Natural killer cell (primary cell): Measurements from ENCODE around the gene MTG1. TPM values are rescaled to one million over a fixed set of nuclear protein-coding genes. Genes with fewer than 3 reads are reported as not detected.

Experiments
- ATAC-seq, 3 donors: fragments of 150-1000 bp in 2 of 3; fragments of 200-7000 bp in 1 of 3; cut with Tn5 transposase; 1 replicate in 1 of 3; 2 replicates in 2 of 3; pipeline ENCODE4 v1.10.0; 2021; ENCODE audit warnings: mild to moderate bottlenecking in 2 of 3, moderate library complexity in 2 of 3
- DNase-seq, 2 donors: peaks; one replicate each; pipeline versions ENCODE4 v3.0.0 to v3.0.0-alpha.2; 2013 to 2021; ENCODE audit warnings: mixed read lengths in 1 of 2
- H3K27ac ChIP-seq: one replicate; pipeline ENCODE4 v1.5.1; 2013; ENCODE audit warnings: mild to moderate bottlenecking, low read length
- H3K27me3 ChIP-seq: one replicate; pipeline ENCODE4 v1.6.1; 2013; ENCODE audit warnings: low read length; ENCODE audit not compliant: control insufficient read depth, insufficient read depth
- H3K36me3 ChIP-seq: one replicate; pipeline ENCODE4 v1.6.1; 2013; ENCODE audit warnings: low read length; ENCODE audit not compliant: control insufficient read depth, insufficient read depth
- H3K4me1 ChIP-seq: one replicate; pipeline ENCODE4 v1.6.1; 2013; ENCODE audit warnings: low read length; ENCODE audit not compliant: control insufficient read depth, insufficient read depth
- H3K4me3 ChIP-seq: one replicate; pipeline ENCODE4 v1.5.1; 2013; ENCODE audit warnings: low read length
- H3K9me3 ChIP-seq: one replicate; pipeline ENCODE4 v1.6.1; 2013; ENCODE audit warnings: low read length; ENCODE audit not compliant: control insufficient read depth, insufficient read depth
- H3K27ac Mint-ChIP-seq, 2 donors: one replicate each; pipeline ENCODE4 v1.8.0; 2022; ENCODE audit warnings: mild to moderate bottlenecking in 2 of 2, mixed read lengths in 2 of 2, moderate library complexity in 1 of 2
- H3K27me3 Mint-ChIP-seq, 2 donors: one replicate each; pipeline ENCODE4 v1.8.0; 2022; ENCODE audit warnings: low read depth in 2 of 2, mixed read lengths in 2 of 2
- H3K36me3 Mint-ChIP-seq: one replicate; pipeline ENCODE4 v1.8.0; 2022; ENCODE audit warnings: mixed read lengths
- H3K4me1 Mint-ChIP-seq, 2 donors: one replicate each; pipeline ENCODE4 v1.8.0; 2022; ENCODE audit warnings: mixed read lengths in 2 of 2
- H3K4me3 Mint-ChIP-seq: one replicate; pipeline ENCODE4 v1.8.0; 2022; ENCODE audit warnings: mild to moderate bottlenecking, moderate library complexity, mixed read lengths
- H3K9me3 Mint-ChIP-seq, 2 donors: one replicate each; pipeline ENCODE4 v1.8.0; 2022; ENCODE audit warnings: mixed read lengths in 2 of 2
- WGBS: methylation state at CpG from one replicate; pipeline ENCODE4 v1.1.7; 2013; ENCODE audit warnings: missing lambda C conversion rate; ENCODE audit not compliant: insufficient coverage; 5-methylcytosine and 5-hydroxymethylcytosine counted together
- intact Hi-C: fragments of 100-400 bp; cut with micrococcal nuclease; formaldehyde crosslinking; loops from one replicate; pipeline ENCODE4 v1.14.2; 2022
- total RNA-seq, 4 donors: library from RNA; stranded (reverse); fragments of 120-200 nt in 1 of 4; gene quantifications; one replicate each; pipeline versions ENCODE4 v1.2.3 to v1.2.4, GENCODE V29; 2013 to 2022
- TF ChIP-seq, protein P1 (sequence below): fragments of 200-600 bp; IDR thresholded peaks from one replicate; pipeline ENCODE4 v1.8.0; 2022; ENCODE audit warnings: antibody characterized with exemption

Gene MTG1
- total RNA-seq, 3 donors from 2014 or later (not counting 1 experiment from before 2014, with no cell fraction given) = 64.3 to 76.3 (median 67.1) TPM

DNA sequence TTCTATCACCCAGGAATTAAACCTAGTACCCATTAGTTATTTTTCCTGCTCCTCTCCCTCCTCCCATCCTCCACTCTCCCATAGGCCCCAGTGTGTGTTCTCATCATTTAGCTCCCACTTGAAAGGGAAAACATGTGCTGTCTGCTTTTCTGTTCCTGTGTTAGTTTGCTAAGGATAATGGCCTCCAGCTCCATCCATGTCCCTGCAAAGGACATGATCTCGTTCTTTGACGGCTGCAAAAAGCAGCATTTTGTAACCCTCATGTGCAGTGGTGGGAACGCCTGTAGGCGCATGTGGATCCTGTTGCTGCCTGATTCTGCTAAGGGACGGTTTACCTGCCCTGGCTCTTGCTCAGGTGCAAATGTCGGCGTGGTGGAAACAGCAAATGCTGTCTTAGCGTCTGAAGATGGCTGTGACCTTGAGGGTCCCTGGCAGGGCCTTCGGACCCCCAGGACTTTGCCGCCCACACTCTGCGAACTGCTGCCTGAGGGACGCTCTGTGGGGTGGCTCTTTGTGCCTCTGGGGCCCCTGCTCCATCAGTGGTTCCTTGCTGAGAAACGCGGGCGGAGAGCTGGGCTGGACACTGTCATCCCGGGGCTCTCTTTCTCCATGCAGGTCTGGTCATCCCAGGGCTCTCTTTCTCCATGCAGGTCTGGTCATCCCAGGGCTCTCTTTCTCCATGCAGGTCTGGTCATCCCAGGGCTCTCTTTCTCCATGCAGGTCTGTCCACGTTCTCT lies 5.6 kb upstream of the MTG1 start:
- Mint-ChIP-seq H3K36me3 (no peaks in the 10 kb centered on the region), H3K27ac (peak overlapping the region; percentile 91 to 92), H3K4me1 (peaks cover 31 to 34% of the 10 kb centered on the region in 2 donors), H3K4me3 (peak overlapping the region; percentile 87), H3K27me3 (no peaks in the 10 kb centered on the region), H3K9me3 (no peaks in the 10 kb centered on the region)
- ATAC-seq = no peak
- 75% methylated on average over 17 of the region's 17 CpGs for WGBS
- H3K27me3 ChIP-seq = no peaks in the 10 kb centered on the region
- peak overlapping the region; percentile 33 for H3K4me3 ChIP-seq
- TF ChIP-seq, protein P1, sequence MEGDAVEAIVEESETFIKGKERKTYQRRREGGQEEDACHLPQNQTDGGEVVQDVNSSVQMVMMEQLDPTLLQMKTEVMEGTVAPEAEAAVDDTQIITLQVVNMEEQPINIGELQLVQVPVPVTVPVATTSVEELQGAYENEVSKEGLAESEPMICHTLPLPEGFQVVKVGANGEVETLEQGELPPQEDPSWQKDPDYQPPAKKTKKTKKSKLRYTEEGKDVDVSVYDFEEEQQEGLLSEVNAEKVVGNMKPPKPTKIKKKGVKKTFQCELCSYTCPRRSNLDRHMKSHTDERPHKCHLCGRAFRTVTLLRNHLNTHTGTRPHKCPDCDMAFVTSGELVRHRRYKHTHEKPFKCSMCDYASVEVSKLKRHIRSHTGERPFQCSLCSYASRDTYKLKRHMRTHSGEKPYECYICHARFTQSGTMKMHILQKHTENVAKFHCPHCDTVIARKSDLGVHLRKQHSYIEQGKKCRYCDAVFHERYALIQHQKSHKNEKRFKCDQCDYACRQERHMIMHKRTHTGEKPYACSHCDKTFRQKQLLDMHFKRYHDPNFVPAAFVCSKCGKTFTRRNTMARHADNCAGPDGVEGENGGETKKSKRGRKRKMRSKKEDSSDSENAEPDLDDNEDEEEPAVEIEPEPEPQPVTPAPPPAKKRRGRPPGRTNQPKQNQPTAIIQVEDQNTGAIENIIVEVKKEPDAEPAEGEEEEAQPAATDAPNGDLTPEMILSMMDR = no peak
- H3K9me3 ChIP-seq = no peaks in the 10 kb centered on the region
- DNase-seq = no peak
- peaks cover 51% of the 10 kb centered on the region for H3K4me1 ChIP-seq
- intact Hi-C loops = loop anchor here (2.0 kb wide), 1 partner anchor 16 kb away; the partner anchor contains the start of gene ECHS1
- H3K27ac ChIP-seq = peak overlapping the region; percentile 68
- H3K36me3 ChIP-seq = peaks cover 4% of the 10 kb centered on the region

DNA sequence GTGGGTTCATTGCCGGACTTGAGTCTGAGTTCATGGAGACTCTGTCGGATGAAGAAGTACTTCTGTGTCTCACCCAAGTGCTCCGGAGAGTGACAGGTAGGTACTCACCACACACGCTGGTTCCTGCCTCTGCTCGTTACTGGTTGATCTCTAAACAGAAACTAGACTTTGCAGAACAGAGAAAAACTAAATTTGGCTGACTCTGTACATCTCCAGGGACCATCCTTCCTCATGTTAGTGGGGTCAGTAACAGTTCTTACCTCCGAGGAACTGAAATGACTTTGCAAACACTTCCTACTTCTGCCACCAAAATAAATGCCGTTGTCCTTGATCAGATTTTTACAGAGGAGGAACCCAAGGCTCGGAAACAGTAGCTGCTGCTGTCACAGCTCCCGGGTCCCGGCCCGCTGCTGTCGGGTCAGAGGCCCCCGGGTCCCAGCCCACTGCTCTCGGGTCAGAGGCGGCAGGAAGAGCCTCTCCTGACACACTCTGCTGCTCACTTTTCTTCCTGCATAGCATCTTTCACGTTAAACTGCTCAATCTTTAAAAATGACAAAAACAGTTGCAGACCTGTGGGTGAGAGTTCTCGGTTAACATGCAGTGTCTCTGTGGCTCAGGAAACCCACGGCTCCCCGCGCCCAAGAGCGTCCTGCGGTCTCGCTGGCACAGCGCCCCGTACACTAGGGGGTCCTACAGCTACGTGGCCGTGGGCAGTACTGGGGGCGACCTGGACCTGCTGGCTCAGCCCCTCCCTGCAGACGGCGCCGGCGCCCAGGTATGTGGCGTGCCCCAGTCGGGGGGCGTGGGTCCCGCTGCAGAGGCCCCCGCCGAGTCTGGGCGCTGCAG lies 4.8 kb upstream of the MTG1 start:
- no peaks in the 10 kb centered on the region for H3K36me3 Mint-ChIP-seq
- Histone ChIP-seq H3K4me1 (peaks cover 56% of the 10 kb centered on the region), H3K27me3 (no peaks in the 10 kb centered on the region), H3K36me3 (peaks cover 4% of the 10 kb centered on the region), H3K4me3 (peak overlapping the region; percentile 33), H3K27ac (peak overlapping the region; percentile 68), H3K9me3 (no peaks in the 10 kb centered on the region)
- TF ChIP-seq, protein P1 = no peak
- WGBS = 12% methylated on average over 39 of the region's 39 CpGs
- no peaks in the 10 kb centered on the region for H3K9me3 Mint-ChIP-seq
- peak; percentile 42 to 66 for DNase-seq
- H3K27me3 Mint-ChIP-seq = no peaks in the 10 kb centered on the region
- peak; percentile 28 to 46 (median 32) for ATAC-seq
- intact Hi-C loops = loop anchor here (2.0 kb wide), 1 partner anchor 16 kb away; the partner anchor contains the start of gene ECHS1
- H3K27ac Mint-ChIP-seq = peak overlapping the region; percentile 91 to 92
- H3K4me3 Mint-ChIP-seq = peak overlapping the region; percentile 87
- peaks cover 31 to 34% of the 10 kb centered on the region in 2 donors for H3K4me1 Mint-ChIP-seq

DNA sequence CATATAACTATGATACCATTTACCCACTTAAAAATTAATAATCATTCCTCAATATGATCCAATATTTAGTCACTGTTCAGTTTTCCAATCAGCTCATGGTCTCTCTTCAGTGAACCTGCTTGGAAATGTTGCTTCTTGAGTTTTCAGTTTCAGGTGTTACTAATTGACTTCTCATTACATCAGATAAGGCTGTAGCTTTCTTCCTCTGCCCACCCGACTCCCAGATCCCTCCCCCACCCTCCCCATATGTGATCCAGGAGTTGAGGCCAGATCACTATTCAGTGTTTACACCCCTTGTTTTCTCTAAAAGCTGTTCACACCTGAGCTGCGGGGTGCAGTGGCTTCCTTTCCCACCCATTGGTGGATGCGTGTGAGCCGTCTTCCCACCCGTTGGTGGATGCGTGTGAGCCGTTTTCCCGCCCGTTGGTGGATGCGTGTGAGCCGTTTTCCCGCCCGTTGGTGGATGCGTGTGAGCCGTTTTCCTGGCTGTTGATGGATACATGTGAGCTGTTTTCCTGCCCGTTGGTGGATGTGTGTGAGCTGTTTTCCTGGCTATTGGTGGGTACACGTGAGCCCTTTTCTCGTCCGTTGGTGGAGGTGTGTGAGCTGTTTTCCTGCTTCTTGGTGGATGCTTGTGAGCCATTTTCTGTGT lies 3.2 kb upstream of the MTG1 start:
- ATAC-seq = no peak
- Histone ChIP-seq H3K36me3 (no peaks in the 10 kb centered on the region), H3K27me3 (no peaks in the 10 kb centered on the region), H3K4me1 (peaks cover 69% of the 10 kb centered on the region), H3K27ac (peak overlapping the region; percentile 68), H3K4me3 (no peak overlapping the region), H3K9me3 (no peaks in the 10 kb centered on the region)
- Mint-ChIP-seq H3K4me3 (peak overlapping the region; percentile 87), H3K9me3 (no peaks in the 10 kb centered on the region), H3K27me3 (no peaks in the 10 kb centered on the region), H3K36me3 (no peaks in the 10 kb centered on the region), H3K4me1 (peaks cover 42 to 45% of the 10 kb centered on the region in 2 donors), H3K27ac (peak overlapping the region; percentile 91 to 92)
- intact Hi-C loops = loop anchor here (5.0 kb wide), 1 partner anchor 113 kb away; the partner anchor contains the start of gene ADAM8
- WGBS = 81% methylated on average over 19 of the region's 19 CpGs
- DNase-seq = no peak
- TF ChIP-seq, protein P1 = no peak
